Measurements from ENCODE around the gene ADAMTS9.

DNA sequence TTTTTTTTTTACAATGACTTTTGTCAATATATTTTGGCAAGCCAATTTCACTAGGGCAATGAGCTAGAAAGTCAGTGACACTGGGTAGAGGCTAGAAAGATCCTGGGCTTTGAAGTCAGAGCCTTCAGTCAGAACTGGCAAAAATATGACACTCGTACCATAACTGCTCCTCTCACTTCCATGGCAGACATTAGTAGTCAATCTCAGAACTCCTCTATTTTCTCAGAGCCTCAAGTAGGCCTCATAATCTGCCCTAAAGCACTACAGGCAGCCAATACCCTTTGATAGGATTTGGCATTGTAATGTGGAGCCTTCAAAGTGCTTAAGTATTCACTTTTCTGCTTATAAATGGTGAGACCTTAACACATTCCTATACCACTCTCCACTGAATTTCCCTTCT is 67.8 kb downstream of the ADAMTS9 start:
- TF ChIP-seq CTCF (IDR thresholded peaks at IDR 0.05) (no peak), POLR2A (IDR thresholded peaks at IDR 0.05) (no peak), POLR2AphosphoS5 (IDR thresholded peaks at IDR 0.05) (no peak), EP300 (IDR thresholded peaks at IDR 0.05; ENCODE audit: low read depth) (no peak)
